Measurements from ENCODE around the gene RABGAP1.

Gene RABGAP1

DNA sequence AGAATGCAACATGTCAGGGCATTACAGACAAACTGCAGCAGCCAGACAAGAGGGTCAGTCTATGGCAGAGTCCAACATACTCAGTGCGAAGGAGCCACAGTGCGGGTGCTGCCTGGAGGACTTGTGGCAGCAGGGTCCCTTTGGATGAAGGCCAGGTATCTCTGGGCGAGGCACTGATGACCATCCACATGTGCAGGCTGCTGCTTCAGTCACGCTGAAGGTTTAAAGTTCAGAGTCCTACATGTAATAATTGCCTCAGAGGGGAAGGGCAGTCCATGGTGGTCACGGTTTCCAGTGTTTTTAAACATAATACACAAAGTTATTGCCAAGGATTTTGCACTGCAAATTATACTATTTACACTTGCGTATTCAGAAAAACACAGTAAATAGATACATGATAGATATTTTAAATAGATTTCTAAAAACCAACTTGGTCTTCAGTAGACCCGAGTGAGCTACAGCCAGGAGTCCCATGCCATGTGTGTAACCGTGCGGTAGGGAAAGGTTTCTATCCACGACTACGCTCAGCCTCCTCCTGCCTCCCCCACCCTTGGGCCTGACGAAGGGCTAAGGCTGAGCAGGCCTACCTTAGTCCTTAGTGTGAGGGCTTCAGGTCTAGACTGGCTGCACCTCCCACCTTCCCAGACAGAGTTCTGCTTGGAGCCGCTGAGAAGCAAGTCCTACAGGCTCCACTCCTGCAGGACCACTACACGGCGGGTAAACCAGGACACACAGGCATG is 168.9 kb downstream of the RABGAP1 start:
- DNase-seq = no peak

DNA sequence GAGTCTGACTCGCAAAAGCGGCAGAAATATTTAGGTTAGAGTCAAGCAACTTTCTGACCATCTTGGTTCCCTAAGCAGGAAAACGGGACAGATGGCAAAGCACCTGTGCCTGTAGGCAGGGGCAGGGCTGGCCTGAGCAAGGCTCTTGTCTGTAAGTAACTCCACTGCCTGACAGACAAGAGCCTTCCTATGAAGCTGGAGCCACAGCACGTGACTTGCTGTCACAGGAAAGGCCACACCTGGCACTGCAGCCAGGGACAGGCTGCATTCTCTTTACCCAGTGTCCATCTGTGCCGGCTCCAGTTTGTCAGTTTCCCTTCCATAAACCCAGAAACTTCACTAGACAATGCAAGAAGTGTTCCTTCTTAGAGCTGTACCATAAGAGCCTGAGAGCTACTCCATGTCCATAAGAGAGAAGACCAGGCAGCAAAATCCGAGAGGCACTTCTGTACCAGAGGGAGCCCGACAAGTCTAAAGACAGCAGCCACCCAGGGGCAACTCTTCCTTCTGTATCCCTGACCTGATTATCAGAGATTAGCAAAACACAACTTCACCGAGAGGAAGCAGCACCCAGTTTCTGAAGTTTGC is 170.7 kb downstream of the RABGAP1 start:
- peak in 2 of 58 donors; percentile 17 to 31 for DNase-seq

GRCh38 chr9:123112015-123112975 is 171.5 kb downstream of the RABGAP1 start:
- peak in 6 of 58 donors; percentile 30 to 52 (median 45) for DNase-seq

GRCh38 chr9:123113185-123113584 is 172.4 kb downstream of the RABGAP1 start:
- no peak for DNase-seq

- peak in 1 of 58 donors; percentile 29 for DNase-seq
Observed at GRCh38 chr9:123115146-123115913, 174.5 kb downstream of the RABGAP1 start.

- no peak for DNase-seq
Observed at GRCh38 chr9:123116036-123116435, 175.2 kb downstream of the RABGAP1 start.

DNA sequence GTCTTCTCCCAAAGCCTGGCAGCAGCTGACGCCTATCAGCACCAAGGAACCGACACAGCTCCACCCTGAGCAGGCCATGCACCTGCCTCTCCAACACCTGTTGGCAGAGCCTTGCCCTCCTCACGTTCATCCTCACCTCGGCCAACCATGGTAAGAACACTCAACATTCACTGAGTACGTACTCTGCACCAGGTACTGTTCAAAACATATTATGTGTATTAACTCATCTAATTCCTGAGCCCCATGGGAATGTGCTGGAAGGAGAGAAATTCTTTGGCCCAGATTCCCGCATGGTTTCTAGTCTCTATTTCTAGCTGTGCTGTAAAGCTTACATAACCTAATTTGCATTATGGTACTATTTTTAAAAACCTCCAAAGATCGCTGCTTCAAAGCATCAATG is 178.7 kb downstream of the RABGAP1 start:
- peak in 3 of 58 donors; percentile 27 to 49 (median 36) for DNase-seq

DNA sequence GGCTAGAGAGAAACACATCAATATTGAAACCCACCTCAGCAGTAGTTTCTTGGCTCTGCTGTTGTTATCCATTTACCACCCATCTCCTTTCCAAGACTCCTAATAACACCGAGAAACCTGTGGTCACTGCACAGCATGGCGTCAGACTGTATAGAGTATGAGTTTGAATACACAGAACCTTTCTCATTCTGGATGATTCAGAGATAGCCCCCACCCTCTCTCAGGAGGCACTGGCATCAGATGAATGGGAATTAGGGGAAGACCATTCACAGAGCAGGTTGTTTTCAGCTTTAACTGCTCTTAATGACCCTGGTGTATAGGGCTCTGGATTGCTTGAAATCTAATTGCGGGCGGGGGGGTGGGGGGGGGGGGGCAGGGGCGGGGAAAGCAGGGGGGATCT is 179.3 kb downstream of the RABGAP1 start:
- DNase-seq = no peak

GRCh38 chr9:123120953-123121352 is 180.1 kb downstream of the RABGAP1 start:
- no peak for DNase-seq

DNA sequence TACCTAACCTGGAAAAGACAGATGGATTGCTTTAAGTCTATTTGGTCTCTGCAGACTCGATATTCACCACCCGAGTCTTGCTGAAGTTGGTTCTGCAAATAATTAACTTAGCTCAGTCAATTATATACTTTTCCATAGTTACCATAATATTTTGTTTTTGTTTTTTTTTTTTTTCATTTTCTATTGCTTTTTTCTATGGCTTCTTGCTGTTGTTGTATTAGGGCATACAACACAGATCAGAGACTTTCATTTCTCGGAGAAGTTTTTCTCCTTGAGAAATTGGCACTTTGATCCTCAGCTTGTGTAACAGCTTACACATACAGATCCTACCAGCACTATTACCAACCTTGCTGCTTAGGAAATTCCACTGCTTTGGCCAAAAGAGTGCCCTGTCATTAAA is 180.6 kb downstream of the RABGAP1 start:
- no peak for DNase-seq

- DNase-seq = no peak
Observed at GRCh38 chr9:123127512-123128075, 186.8 kb downstream of the RABGAP1 start.

DNA sequence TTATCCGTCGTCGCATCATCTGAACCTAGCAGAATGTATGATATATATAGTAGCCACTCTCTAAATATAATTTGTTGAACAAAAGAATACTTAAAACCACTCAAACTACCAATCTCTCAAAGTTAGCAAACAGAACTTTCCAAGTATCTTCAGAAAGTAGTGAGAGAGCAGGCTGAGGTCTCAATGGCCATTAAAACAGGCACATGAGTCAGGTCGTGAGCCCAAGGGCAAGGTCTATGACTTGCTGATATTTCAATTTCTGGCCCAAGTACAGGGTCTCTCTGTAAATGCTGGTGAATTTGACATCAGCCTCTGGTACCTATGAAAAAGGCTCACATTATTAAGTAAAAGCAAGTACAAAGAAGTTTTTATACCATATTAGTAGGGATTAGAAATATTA is 187.8 kb downstream of the RABGAP1 start:
- DNase-seq = no peak

- DNase-seq = no peak
Observed at GRCh38 chr9:123129423-123129822, 188.6 kb downstream of the RABGAP1 start.

DNA sequence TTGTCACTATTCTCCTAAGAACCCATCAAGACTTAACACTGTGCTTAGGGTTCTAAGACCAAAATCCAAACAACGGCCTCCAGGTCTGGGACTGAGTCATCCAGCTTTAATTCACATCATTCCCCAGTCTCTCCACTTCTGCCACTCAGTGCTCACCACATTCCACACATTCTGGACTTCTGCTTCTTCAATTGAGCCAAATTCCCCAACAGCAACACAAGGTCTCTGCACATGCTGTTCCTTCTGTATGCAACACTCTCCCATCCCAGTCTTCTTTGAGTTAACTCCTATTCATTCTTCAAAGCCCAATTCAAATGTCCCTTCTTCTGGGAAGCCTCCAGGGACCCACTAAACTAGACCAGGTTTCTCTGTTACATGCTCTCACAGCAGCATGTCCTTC is 190.4 kb downstream of the RABGAP1 start:
- no peak for DNase-seq

DNA sequence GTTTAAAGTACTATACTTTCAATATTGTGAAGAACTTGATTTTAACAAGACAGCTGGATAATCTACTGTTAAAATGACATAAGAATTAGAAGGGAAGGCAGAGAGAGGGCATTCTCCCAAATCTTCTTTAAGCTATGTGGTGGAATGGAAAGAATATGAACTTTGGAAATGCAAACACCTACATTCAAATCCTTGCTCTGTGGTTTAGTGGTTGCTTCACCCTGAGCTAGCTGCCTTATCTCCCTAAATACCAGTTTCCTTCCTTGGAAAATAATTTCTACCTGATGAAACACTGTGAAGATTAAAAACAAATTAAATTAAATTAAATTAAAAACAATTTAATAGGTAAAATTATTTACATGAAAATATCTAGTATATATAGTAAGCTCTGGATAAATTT is 191.2 kb downstream of the RABGAP1 start:
- no peak for DNase-seq

GRCh38 chr9:123132696-123133095 is 191.9 kb downstream of the RABGAP1 start:
- DNase-seq = no peak

GRCh38 chr9:123135430-123135829 is 194.6 kb downstream of the RABGAP1 start:
- DNase-seq = no peak

GRCh38 chr9:123138163-123138562 is 197.3 kb downstream of the RABGAP1 start:
- no peak for DNase-seq

GRCh38 chr9:123149067-123149466 is 208.2 kb downstream of the RABGAP1 start:
- no peak for DNase-seq

- no peak for DNase-seq
Observed at GRCh38 chr9:123150708-123151503, 210.1 kb downstream of the RABGAP1 start.

Data from anterior cingulate cortex (tissue), 58 donors.